GM12891 (cell line): ENCODE measurements around the gene TUBB8B.
A peak's percentile ranks its signal among the peaks of the same experiment; 100 is the strongest.
"Not testable (repeated sequence)": the region's sequence is repeated elsewhere in the genome, so short reads cannot be mapped to it uniquely, and the experiment has no call there.

Experiments
- DNase-seq: peaks from one replicate; pipeline ENCODE4 v3.0.0; 2011; ENCODE audit warnings: low spot score; ENCODE audit not compliant: insufficient read length
- FAIRE-seq: peaks from 2 replicates; lab custom pipeline; 2011; peaks lifted over from hg19 to GRCh38; lab: Jason Lieb, UNC
- POLR2AphosphoS5 ChIP-seq: IDR thresholded peaks from 2 replicates; pipeline ENCODE4 v1.6.1; 2011; ENCODE audit warnings: low read depth, low read length, control low read depth

TUBB8B gene

GRCh38 chr18:54388-54787 lies 5.0 kb upstream of the TUBB8B start:
- FAIRE-seq, DNase-seq: not testable (repeated sequence)

- DNase-seq, FAIRE-seq: not testable (repeated sequence)
These were observed 719 bp downstream of the TUBB8B start for GRCh38 chr18:48696-49095.

GRCh38 chr18:13177-13576 lies 36.2 kb downstream of the TUBB8B start:
- DNase-seq, FAIRE-seq: not testable (repeated sequence)

DNA sequence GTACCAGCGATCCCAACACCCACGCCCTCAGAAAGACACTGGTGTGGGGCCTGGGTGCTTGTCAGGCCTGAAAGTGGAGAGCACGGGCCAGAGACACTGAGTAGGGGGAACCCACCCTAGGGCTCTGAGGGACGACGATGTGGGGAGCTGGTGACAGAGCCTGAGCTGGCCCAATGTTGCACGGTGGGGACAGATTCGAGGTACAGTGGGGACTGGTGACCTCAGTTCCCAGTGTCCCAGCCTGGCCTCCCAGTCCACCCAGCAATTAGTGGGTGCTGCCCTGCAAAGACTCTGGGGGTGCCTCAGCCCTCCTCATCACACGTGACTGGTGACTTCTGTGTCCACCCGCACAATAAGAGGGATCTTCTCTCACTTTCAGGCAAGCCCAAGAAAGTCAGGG lies 36.6 kb downstream of the TUBB8B start:
- DNase-seq, FAIRE-seq: not testable (repeated sequence)

DNA sequence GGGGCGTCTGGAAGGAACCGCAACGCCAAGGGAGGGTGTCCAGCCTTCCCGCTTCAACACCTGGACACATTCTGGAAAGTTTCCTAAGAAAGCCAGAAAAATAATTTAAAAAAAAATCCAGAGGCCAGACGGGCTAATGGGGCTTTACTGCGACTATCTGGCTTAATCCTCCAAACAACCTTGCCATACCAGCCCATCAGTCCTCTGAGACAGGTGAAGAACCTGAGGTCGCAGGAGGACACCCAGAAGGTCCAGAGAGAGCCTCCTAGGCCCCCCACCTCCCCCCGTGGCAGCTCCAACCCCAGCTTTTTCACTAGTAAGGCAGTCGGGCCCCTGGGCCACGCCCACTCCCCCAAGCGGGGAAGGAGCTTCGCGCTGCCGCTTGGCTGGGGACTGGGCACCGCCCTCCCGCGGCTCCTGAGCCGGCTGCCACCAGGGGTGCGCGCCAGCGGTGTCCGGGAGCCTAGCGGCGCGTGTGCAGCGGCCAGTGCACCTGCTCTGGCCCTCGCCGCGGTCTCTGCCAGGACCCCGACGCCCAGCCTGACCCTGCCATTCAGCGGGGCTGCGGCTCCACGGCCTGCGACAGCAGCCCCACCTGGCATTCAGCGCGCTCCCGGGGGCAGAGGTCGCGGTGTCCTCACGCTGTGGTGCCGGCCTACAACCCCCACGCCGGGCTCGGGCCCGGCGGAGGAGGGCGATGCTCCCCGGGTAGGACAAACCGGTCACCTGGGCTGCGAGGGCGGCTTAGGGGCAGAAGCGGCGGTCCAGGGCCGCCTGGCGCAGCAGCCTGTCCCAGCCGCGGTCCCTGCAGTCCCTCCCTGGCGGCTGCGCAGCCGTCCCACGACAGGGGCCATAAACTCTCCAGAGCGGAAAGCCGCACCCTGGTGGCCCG lies 37.8 kb downstream of the TUBB8B start:
- DNase-seq, FAIRE-seq: not testable (repeated sequence)

DNA sequence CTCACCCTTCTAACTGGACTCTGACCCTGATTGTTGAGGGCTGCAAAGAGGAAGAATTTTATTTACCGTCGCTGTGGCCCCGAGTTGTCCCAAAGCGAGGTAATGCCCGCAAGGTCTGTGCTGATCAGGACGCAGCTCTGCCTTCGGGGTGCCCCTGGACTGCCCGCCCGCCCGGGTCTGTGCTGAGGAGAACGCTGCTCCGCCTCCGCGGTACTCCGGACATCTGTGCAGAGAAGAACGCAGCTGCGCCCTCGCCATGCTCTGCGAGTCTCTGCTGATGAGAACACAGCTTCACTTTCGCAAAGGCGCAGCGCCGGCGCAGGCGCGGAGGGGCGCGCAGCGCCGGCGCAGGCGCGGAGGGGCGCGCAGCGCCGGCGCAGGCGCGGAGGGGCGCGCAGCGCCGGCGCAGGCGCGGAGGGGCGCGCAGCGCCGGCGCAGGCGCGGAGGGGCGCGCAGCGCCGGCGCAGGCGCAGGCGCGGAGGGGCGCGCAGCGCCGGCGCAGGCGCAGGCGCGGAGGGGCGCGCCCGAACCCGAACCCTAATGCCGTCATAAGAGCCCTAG lies 38.7 kb downstream of the TUBB8B start:
- FAIRE-seq, DNase-seq: not testable (repeated sequence)

DNA sequence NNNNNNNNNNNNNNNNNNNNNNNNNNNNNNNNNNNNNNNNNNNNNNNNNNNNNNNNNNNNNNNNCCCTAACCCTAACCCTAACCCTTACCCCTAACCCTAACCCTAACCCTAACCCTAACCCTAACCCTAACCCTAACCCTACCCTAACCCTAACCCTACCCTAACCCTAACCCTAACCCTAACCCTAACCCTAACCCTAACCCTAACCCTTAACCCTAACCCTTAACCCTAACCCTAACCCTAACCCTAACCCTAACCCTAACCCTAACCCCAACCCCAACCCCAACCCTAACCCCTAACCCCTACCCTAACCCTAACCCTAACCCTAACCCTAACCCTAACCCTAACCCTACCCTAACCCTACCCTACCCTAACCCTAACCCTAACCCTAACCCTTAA lies 39.5 kb downstream of the TUBB8B start:
- 0 out of 2 replicates have a peak, but pooled peaks have one; percentile 34 for TF ChIP-seq POLR2AphosphoS5
- not testable (repeated sequence) for DNase-seq, FAIRE-seq
